HCEC 1CT (cell line): Measurements from ENCODE around the gene FBXL7.

Experiments
- DNase-seq: peaks from one replicate; pipeline ENCODE4 v3.0.0-alpha.2; 2017

FBXL7 gene

GRCh38 chr5:15584528-15584927, 84.5 kb downstream of the FBXL7 start:
- DNase-seq = no peak

GRCh38 chr5:15585128-15585527, 85.1 kb downstream of the FBXL7 start:
- DNase-seq = no peak

- no peak for DNase-seq
Observed at GRCh38 chr5:15585841-15586591, 86.0 kb downstream of the FBXL7 start.

GRCh38 chr5:15587916-15588315, 87.9 kb downstream of the FBXL7 start:
- DNase-seq = no peak

- no peak for DNase-seq
Observed at GRCh38 chr5:15592728-15593127, 92.7 kb downstream of the FBXL7 start.

- DNase-seq = no peak
Observed at GRCh38 chr5:15594977-15595568, 95.1 kb downstream of the FBXL7 start.

- DNase-seq = no peak
Observed at GRCh38 chr5:15595929-15596328, 95.9 kb downstream of the FBXL7 start.

- DNase-seq = no peak
Observed at GRCh38 chr5:15596936-15597335, 97.0 kb downstream of the FBXL7 start.

- no peak for DNase-seq
Observed at GRCh38 chr5:15597804-15598203, 97.8 kb downstream of the FBXL7 start.

- DNase-seq = no peak
Observed at GRCh38 chr5:15598294-15598902, 98.4 kb downstream of the FBXL7 start.

GRCh38 chr5:15600035-15600434, 100.1 kb downstream of the FBXL7 start:
- no peak for DNase-seq

- DNase-seq = peak; percentile 5
Observed at GRCh38 chr5:15601274-15601673, 101.3 kb downstream of the FBXL7 start.

GRCh38 chr5:15601853-15602252, 101.9 kb downstream of the FBXL7 start:
- DNase-seq = no peak

- no peak for DNase-seq
Observed at GRCh38 chr5:15604986-15605385, 105.0 kb downstream of the FBXL7 start.

- no peak for DNase-seq
Observed at GRCh38 chr5:15606197-15606596, 106.2 kb downstream of the FBXL7 start.

GRCh38 chr5:15607076-15607475, 107.1 kb downstream of the FBXL7 start:
- DNase-seq = no peak

GRCh38 chr5:15609076-15609725, 109.2 kb downstream of the FBXL7 start:
- no peak for DNase-seq

GRCh38 chr5:15610216-15610615, 110.2 kb downstream of the FBXL7 start:
- no peak for DNase-seq

GRCh38 chr5:15611008-15611407, 111.0 kb downstream of the FBXL7 start:
- DNase-seq = no peak

- no peak for DNase-seq
Observed at GRCh38 chr5:15612915-15613635, 113.1 kb downstream of the FBXL7 start.

GRCh38 chr5:15614679-15615078, 114.7 kb downstream of the FBXL7 start:
- DNase-seq = no peak

- DNase-seq = no peak
Observed at GRCh38 chr5:15615859-15616258, 115.9 kb downstream of the FBXL7 start.

- no peak for DNase-seq
Observed at GRCh38 chr5:15618938-15619337, 119.0 kb downstream of the FBXL7 start.
